ENCODE measurements around the gene USP24.

The USP24 gene, protein sequence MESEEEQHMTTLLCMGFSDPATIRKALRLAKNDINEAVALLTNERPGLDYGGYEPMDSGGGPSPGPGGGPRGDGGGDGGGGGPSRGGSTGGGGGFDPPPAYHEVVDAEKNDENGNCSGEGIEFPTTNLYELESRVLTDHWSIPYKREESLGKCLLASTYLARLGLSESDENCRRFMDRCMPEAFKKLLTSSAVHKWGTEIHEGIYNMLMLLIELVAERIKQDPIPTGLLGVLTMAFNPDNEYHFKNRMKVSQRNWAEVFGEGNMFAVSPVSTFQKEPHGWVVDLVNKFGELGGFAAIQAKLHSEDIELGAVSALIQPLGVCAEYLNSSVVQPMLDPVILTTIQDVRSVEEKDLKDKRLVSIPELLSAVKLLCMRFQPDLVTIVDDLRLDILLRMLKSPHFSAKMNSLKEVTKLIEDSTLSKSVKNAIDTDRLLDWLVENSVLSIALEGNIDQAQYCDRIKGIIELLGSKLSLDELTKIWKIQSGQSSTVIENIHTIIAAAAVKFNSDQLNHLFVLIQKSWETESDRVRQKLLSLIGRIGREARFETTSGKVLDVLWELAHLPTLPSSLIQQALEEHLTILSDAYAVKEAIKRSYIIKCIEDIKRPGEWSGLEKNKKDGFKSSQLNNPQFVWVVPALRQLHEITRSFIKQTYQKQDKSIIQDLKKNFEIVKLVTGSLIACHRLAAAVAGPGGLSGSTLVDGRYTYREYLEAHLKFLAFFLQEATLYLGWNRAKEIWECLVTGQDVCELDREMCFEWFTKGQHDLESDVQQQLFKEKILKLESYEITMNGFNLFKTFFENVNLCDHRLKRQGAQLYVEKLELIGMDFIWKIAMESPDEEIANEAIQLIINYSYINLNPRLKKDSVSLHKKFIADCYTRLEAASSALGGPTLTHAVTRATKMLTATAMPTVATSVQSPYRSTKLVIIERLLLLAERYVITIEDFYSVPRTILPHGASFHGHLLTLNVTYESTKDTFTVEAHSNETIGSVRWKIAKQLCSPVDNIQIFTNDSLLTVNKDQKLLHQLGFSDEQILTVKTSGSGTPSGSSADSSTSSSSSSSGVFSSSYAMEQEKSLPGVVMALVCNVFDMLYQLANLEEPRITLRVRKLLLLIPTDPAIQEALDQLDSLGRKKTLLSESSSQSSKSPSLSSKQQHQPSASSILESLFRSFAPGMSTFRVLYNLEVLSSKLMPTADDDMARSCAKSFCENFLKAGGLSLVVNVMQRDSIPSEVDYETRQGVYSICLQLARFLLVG (N-terminal part only)

DNA sequence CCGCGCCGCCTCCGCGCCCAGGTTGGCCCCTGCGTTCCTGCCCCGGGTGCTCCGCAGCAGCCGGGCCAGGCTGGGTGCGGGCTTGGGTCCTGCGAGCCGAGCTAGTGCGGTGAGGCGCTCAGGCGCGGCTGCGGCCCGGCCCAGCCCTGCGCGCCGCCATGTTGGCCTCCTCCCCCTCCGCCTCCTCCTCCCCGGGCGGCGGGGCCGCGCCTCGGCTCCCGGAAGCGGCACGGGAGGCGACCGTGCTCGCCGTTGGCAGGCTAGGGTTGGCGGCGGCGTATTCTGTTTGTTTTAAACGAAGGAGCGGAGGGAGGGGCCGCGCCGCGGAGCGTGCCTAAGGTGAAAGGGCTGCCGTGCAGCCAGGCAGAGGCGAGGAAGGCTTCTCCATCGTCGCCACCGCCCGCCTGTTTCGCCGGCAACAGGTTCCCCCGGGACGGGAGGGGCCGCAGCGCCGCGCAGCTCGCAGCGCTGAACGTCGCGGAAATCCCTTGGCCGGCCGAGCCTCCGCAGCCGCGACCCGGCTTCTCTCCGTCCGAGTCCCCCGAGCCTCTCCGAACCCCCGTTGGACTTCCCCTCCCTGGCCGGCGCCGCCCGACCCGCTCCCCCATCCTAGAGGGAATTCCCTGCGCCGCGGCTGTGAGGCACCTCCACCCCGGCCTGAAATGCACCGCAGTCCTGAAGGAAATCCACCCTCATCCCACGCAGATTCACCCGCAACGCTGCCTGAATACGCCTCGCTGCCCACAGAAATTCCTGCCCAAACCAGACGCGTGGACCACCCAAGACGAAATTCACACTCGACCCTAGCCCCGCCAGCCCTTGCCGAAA lies at the start of gene USP24:
Gene USP24 (minus strand): TSS at position 171 of the 828 bp plus-strand sequence. CDS start 251 bp downstream, outside the sequence.
- DNase-seq: peak; percentile 61

DNA sequence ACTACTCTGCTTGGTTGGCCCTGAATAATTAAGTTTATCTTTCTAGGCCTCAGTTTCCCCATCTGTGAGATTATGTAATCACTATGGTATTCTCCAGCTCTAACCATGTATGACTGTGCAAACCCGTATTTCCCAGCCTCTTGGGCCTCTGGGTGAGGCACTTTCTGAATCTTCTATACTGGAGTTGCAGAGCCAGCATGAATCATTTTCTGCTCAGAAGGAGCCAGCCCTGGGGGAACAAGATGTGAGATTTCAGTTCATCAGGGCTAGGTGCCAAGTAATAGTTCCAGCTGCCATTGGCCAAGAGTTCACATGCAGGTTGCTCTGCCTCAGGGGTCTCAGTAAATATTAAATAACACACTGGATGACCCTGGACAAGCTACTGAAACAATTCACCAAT lies 47.7 kb upstream of the USP24 start:
- no peak for DNase-seq

DNA sequence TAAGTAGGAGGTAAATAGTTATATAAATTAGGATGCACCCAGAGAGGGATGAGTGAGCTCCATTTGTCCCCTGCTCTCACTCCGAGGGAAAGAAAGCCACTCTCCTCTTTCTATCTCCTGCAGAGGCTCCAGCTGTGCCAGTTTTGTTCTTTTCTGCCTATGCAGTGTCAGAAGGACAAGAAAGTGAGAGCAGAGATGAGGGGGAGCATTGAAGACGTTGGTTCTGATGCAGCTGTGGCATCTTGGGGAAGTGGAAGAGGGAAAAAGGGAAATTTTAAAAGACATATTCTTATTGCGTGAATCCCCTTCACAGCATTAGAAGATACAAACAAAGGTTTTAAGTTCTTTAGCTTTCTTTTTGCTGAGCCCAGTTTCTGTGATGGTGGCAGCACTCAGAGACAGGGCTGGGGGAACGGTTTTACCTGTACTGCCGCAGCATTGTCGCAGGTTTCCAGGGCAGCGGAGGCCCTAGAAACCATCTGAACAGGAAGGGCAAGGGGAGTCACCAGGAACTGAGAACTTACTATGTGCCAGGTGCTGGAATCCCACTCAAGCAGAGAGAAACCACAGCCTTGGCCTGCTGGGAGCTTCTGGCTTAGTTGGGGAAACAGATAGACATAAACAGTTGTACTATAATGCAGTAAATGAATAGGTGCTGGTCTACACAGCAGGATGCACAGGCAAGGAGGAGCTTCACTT lies 44.9 kb upstream of the USP24 start:
- DNase-seq: no peak

DNA sequence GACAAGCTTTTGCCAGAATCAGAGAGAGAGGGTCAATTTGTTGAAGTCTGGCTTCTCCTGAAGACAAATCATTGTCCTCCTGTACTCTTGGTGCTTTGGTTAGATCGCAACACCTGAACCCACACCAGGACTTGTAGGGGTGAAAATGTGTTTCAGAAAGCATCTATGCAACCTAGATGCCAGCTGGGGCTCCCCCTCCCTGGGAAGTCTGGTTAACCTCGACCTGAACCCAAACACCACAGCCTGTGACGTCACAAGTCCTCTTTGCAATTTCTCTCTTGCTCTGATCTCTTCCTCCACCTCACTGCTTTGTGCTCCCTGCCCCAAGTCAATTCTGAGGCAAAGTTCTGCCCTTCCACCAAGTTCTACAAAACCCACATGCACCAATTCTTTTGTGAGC lies 42.8 kb upstream of the USP24 start:
- no peak for DNase-seq

DNA sequence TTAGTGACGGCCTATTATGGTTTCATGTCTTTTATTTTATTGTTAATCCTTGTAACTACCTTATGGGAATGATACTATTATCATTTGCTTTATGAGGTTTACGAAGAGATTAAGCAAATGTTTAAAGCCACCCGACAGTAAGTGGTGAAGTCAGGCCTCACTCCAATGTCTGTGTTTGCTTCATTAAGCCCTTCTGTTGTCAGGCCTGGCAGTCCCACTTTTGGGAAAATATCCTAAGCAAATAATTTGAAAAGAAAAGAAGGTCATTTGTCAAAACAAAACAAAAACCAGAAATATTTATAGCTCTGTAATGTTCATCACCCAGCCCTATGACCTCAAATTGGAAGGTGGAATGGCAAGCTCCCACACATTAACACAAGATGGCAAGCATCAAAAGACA lies 40.7 kb upstream of the USP24 start:
- no peak for DNase-seq

DNA sequence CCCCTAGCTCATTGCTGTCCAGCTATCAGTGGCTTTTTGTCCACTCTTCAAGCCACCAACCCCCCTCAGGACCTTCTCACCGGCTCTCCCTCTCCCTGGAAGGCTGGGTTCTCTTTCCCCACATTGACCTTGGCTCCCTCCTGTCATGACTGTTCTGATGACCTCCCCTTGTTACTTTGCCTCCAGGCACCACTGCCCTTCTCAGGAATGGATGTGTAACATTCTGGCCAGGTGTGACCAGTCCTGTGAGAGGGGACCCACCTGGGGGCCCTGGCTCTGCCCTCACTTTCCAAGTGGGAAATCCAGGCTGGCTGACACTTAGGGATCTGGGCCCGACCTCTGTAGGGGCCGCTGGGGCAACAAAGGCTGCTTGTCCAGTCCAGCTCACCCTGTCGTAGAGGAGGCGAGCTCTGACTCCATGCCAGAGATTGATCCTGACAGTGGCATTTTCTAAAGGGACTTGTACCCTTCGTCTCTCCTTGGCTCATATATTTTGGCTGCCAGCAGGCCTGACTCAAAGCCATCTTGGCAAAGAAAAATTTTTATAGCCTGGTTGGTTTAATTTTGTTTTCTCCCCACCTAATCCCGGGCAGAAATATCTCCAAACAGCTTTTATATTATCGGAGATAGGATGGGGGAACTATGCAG lies 37.9 kb upstream of the USP24 start:
- DNase-seq: no peak

DNA sequence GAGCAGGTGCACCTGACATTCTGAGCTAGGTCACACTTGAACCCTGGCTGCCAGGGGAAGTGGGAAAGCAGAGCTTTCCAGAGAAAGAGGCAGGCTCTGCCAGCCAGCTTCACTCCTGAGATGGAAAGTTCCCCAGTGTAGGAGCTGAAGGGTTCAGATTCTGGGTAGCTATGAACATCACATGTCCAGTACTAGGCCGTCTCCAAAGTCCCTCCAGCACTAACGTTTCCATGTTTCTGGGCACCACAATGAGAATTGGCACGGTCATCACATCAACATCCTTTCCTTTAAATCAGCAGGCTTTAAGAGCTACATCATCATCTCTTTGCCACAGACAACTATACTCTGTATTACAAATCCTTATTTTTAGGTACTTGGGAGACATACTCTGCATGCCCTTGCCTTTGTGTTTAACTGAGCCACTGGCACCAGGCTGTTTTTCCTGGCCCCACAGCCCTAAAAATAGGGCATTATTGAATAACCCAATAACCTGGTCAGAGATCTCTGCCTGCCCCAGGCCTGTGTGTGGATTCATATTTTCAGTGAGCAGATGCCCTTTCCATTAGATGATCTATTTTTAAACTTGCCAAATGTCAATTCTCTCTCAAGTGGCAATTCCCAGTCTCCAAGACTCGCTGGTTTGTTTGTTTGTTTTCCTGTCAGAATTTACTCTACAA lies 35.4 kb upstream of the USP24 start:
- no peak for DNase-seq

DNA sequence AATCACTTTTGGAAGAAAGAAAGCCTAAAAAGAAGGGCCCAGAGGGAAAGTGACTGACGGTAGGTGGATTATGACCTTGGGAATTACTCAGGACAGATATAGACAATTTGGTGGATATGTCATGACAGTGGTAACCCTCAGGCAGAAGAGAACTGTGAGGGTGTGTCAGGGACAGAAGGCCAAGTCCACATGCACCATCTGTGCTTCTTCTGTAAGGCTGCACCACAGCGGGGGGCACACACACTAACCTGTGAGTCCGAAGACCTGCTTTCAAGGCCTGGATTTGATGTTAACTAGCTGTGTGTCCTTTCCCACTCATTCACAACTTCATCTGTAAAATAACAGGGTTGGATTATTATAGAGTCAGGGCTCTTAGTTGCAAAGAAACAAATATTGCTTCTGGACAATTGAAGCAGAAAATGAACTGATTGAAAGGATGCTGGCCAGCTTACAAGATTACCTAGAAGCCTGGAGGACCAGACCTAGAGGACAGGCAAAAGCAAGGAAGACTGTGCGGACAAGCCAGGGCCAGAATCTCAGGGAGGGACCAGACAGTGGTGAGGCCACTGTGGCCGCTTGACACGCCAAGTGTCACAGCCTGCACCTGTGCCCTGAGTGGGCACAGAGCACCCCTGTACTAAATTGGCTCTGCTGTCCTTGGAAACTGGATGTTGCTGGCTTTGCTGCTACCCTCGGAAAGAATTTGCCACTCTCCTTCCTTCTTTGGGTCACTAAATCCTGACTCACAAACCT lies 34.7 kb upstream of the USP24 start:
- DNase-seq: no peak

DNA sequence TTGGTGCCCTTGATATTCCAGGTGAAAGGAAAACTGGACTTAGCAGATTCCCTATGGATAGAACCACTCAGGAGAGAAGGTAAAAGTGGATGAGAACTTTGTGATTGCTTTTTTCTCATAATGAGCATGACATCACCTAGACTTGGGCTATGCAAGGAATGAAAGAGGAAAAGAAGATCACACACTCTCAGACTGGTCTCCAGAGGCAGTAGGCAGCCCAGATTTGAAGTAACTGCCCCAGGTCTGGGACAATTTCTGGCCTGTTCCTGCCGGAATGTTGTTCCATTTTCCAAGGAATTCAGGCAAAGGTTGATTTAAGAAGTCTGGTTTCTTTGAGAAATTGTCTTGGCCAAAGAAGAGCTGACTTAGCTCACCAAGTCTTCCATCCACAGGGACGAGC lies 31.7 kb upstream of the USP24 start:
- DNase-seq: no peak

DNA sequence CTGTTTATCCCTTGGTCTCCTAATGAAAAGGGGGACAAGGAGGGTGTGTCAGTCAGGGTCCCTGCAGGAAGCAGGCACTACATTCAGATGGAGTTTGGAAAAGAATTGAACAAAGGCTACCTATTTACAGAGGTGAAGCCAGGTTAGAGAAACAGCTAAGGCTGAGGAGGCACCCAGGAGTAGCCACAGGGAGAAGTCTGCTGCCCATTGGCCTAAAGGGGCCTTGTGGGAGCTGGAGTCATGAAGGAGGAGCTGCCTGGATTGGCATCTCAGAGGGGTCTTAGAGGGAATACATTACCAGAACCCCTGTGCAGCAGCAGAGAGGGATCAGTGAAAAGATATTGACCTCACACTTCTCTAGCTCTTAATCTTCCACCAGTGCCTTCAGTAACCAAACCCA lies 31.2 kb upstream of the USP24 start:
- DNase-seq: no peak

DNA sequence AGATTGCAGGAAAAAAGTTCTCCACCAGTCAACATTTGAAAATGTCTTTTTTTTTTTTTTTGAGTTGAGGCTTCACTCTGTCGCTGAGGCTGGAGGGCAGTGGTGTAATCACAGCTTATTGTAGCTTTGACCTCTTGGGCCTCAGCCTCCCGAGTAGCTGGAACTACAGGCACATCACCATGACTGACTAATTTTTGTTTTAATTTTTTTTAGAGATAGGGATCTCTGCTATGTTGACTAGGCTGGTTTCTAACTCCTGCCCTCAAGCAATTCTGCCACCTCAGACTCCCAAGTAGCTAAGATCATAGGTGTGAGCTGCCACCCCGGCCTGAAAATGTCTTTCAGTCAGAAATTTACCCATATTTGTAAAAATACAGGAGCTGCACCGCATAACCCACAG lies 30.6 kb upstream of the USP24 start:
- DNase-seq: no peak

DNA sequence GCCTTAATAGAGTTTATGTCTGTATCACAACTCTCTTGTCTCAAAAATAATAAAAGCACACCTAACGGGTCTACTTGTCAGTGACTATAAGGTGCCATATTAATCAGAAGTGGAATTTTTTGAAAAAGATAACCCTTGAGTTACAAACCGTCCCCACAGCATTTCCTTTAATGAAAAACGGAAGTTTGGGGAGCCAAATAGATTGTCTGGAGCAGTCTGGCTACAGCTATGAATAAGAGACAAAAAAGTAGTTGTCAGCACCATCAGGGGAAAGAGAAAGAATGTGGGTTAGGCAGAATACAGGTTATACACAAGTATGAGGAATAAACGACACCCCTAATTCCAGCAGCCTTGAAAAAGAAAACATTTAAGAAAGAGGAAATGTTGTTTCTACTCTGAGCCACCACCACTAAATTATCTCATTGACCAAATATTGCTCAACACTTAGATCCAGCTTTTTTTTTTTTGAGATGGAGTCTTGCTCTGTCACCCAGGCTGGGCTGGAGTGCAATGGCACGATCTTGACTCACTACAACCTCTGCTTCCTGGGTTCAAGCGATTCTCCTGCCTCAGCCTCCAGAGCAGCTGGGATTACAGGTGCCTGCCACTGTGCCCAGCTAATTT lies 29.4 kb upstream of the USP24 start:
- DNase-seq: no peak

DNA sequence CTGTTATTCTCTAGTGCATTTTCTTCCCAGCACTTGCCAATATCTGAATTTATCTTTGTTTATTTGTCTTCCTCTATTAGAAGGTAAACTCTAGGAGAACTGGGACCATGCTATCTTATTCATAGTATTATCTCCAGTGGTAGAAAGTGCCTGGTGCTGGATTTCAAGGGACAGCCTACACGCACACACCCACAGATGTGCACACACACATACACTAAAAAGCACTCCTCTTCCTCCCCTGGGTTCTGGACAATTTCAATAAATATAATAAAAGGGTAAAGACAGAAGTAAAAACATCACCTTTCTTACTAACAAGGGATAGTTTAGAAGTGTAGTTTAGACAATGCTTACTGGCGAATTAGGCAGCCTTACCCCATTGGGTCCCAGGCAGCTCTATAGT lies 28.5 kb upstream of the USP24 start:
- DNase-seq: no peak

DNA sequence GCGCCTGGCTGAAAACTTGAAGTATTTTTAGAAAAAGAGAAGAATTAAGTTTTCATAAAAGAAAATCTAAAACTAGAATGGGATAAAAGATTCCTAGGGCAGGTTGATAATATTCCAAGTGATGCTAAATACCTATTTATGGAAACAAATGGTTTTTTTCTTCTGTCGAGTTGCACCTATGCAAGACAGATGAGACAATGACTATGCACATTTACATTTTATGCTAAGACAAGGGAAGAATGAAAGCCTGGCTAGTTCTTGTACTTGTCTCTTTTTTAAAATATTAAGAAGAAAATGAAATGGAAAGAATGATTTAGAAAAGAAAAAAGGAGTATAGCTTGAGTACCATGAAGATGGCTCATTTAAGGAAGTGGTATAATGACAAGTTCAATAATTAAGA lies 24.4 kb upstream of the USP24 start:
- DNase-seq: no peak

DNA sequence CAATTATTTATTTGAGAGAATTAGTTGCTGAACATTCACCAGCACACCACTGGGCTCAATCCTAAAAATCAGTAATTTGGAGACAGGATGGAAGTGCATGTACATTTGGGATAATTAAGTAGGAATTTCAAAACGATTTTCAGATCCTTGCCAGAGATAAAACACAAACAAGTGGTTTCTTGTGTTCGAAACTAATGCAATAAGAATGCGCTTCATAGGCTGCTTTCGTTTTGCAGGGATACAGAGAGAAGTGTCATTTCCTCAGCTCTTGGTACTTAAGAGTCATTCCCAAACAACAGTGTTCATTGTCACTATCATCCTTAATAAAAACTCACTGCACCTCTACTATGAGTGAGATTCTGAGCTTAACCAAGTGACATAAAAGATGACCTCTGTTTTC lies 20.6 kb upstream of the USP24 start:
- no peak for DNase-seq

DNA sequence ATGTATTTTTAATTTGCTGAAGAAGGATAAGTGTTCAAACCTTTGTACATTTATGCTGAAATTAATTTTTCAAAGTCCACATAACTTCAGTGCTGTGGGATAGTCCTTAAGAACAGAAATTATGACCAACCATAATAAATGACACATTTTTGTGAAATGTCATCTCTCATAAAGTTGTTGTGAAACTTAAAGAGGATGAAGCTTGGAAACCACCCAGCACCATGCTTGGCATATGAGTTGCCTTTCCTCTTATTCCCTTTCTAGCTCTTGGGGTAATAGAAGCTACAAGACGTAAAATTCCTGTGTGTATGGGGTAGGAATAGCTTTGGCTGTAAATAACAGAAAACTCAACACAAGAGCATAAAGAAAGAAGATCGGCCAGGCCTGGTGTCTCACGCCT lies 18.9 kb upstream of the USP24 start:
- no peak for DNase-seq

DNA sequence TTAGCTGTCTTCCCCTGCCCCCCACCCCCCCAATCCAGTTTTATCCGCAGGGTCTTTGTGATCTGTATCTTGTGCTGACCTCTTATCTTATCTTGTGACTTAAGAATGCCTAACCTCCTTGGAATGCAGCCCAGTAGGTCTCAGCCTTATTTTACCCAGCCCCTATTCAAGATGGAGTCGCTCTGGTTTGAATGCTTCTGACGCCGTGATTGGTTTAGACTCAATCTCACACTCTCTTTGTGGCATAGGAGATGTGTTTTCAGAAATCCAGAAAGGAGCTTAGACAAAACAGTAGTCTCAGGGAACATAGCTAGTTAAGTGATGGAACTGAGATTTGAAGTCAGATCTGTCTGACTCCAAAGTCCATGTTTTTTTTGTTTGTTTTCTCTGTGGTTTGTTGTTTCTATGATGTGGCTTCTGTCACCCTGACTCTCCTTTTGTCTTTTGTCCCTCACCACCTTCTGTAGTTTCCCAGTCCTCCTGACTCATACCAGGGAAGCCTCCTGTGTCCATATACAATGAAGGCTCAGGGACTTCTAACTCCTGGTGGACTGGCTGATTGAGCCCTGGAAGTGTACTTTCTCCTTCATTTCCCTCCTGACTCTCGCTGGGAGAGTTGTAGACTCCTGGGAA lies 18.1 kb upstream of the USP24 start:
- DNase-seq: no peak

DNA sequence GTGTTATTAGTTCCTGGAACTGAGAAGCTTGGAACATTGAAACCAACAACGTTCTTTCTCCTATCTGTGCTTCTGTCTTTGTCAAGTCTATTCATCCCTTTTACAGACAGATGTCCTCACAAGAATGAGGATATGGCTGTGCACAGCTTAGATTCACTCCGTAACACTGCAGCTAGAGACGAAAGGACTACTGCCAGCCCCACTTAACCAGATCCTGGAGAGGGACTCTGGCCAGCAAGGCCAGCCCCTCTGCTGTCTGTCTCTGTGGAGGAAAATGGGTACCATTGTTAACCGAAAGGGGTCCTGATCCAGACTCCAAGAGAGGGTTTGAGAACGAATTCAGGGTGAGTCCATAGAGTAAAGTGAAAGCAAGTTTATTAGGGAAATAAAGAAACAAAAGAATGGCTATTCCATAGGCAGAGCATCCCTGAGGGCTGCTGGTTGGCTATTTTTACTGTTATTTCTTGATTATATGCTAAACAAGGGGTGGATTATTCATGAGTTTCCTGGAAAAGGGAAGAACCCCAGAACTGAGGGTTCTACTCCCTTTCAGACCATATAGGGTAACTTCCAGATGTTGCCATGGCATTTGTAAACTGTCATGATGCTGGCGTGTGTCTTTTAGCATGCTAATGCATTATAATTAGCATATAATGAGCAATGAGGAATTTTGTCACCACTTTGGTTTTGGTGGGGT lies 17.4 kb upstream of the USP24 start:
- no peak for DNase-seq
